Measurements from ENCODE around the gene SLC6A6.

DNA sequence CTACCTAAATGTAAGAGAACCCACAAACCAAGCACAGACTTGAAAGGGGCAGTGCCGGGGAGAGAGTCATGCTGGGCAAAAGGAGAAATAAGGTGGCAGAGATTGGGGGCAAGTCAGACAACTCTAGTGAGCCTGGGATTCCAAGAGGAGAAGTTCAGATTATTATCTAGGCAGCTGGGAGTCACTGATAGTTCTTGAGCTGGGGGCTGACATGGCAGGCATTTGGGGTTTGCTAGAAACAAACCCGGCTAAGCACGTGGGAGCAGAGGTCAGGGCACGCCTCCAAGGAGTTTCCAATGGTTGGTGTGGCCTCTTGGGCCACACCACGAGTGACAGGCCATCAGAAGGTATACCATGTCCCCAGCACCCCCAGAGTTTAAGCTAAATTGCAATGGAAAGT, 27.6 kb downstream of the SLC6A6 start:
- no peak for TF ChIP-seq EZH2 (IDR thresholded peaks at IDR 0.05; ENCODE audit: borderline replicate concordance, low read length)
- TF ChIP-seq, protein P1, sequence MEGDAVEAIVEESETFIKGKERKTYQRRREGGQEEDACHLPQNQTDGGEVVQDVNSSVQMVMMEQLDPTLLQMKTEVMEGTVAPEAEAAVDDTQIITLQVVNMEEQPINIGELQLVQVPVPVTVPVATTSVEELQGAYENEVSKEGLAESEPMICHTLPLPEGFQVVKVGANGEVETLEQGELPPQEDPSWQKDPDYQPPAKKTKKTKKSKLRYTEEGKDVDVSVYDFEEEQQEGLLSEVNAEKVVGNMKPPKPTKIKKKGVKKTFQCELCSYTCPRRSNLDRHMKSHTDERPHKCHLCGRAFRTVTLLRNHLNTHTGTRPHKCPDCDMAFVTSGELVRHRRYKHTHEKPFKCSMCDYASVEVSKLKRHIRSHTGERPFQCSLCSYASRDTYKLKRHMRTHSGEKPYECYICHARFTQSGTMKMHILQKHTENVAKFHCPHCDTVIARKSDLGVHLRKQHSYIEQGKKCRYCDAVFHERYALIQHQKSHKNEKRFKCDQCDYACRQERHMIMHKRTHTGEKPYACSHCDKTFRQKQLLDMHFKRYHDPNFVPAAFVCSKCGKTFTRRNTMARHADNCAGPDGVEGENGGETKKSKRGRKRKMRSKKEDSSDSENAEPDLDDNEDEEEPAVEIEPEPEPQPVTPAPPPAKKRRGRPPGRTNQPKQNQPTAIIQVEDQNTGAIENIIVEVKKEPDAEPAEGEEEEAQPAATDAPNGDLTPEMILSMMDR (conservative IDR thresholded peaks at IDR 0.05 in 1 of 2, IDR thresholded peaks at IDR 0.05 in 1 of 2; ENCODE audit: extremely low read depth in 1 of 2, insufficient read depth in 1 of 2, low read depth in 1 of 2, low read length in 2 of 2): no peak
